ENCODE measurements around the gene TYROBP. TPM values are rescaled to one million over a fixed set of nuclear protein-coding genes. Genes with fewer than 3 reads are reported as not detected.

Gene TYROBP
- polyA plus RNA-seq, 4 donors = 8.4 to 12.6 (median 8.8) TPM

Other genes with a start within 250 kb of the TYROBP start
- 10 to 100 TPM in 3 of 4 donors, 1 to 10 TPM in 1; 1.6 to 48.7 (median 31.6) TPM for gene UPK1A, start 241.8 kb downstream of the TYROBP start, polyA plus RNA-seq (ENCODE audit: insufficient read length in 4 of 4)
- gene ZBTB32, start 203.7 kb downstream of the TYROBP start, polyA plus RNA-seq (ENCODE audit: insufficient read length in 4 of 4) = under 1 TPM in 3 of 4 donors, not detected in 1; 0.37 to 0.51 (median 0.42) TPM
- 10 to 100 TPM; 28.1 to 36.6 (median 31.8) TPM for gene KMT2B, start 190.3 kb downstream of the TYROBP start, polyA plus RNA-seq (ENCODE audit: insufficient read length in 4 of 4)
- 1 to 10 TPM; 2.1 to 4.0 (median 2.9) TPM for gene IGFLR1, start 165.8 kb downstream of the TYROBP start, polyA plus RNA-seq (ENCODE audit: insufficient read length in 4 of 4)
- gene U2AF1L4, start 162.9 kb downstream of the TYROBP start, polyA plus RNA-seq (ENCODE audit: insufficient read length in 4 of 4) = 10 to 100 TPM; 15.6 to 19.8 (median 17.1) TPM
- gene PSENEN, start 162.6 kb downstream of the TYROBP start, polyA plus RNA-seq (ENCODE audit: insufficient read length in 4 of 4) = 10 to 100 TPM; 62.5 to 86.3 (median 68.7) TPM
- 10 to 100 TPM in 1 of 4 donors, 1 to 10 TPM in 3; 8.3 to 11.1 (median 9.4) TPM for gene LIN37, start 159.7 kb downstream of the TYROBP start, polyA plus RNA-seq (ENCODE audit: insufficient read length in 4 of 4)
- gene HSPB6, start 151.3 kb downstream of the TYROBP start, polyA plus RNA-seq (ENCODE audit: insufficient read length in 4 of 4) = 10 to 100 TPM; 26.2 to 30.4 (median 27.8) TPM
- gene PROSER3, start 150.1 kb downstream of the TYROBP start, polyA plus RNA-seq (ENCODE audit: insufficient read length in 4 of 4) = 10 to 100 TPM; 14.8 to 20.4 (median 16.5) TPM
- 10 to 100 TPM; 21.1 to 33.2 (median 23.7) TPM for gene ARHGAP33, start 132.7 kb downstream of the TYROBP start, polyA plus RNA-seq (ENCODE audit: insufficient read length in 4 of 4)
- 10 to 100 TPM; 24.6 to 48.0 (median 32.4) TPM for gene PRODH2, start 95.5 kb downstream of the TYROBP start, polyA plus RNA-seq (ENCODE audit: insufficient read length in 4 of 4)
- 100 to 1,000 TPM; 133 to 187 (median 153) TPM for gene NPHS1, start 55.8 kb downstream of the TYROBP start, polyA plus RNA-seq (ENCODE audit: insufficient read length in 4 of 4)
- 10 to 100 TPM; 10.1 to 14.6 (median 11.2) TPM for gene KIRREL2, start 51.4 kb downstream of the TYROBP start, polyA plus RNA-seq (ENCODE audit: insufficient read length in 4 of 4)
- gene APLP1, start 39.7 kb downstream of the TYROBP start, polyA plus RNA-seq (ENCODE audit: insufficient read length in 4 of 4) = 10 to 100 TPM; 23.6 to 33.2 (median 27.2) TPM
- 1 to 10 TPM; 2.5 to 2.9 (median 2.6) TPM for gene NFKBID, start 7.8 kb downstream of the TYROBP start, polyA plus RNA-seq (ENCODE audit: insufficient read length in 4 of 4)
- 1 to 10 TPM; 2.7 to 3.2 (median 2.9) TPM for gene HCST, start 5.8 kb downstream of the TYROBP start, polyA plus RNA-seq (ENCODE audit: insufficient read length in 4 of 4)
- gene LRFN3, start 28.1 kb upstream of the TYROBP start, polyA plus RNA-seq (ENCODE audit: insufficient read length in 4 of 4) = 10 to 100 TPM; 10.7 to 16.9 (median 11.7) TPM
- gene SDHAF1, start 86.9 kb upstream of the TYROBP start, polyA plus RNA-seq (ENCODE audit: insufficient read length in 4 of 4) = 10 to 100 TPM; 12.7 to 18.6 (median 13.2) TPM
- gene SYNE4, start 100.5 kb upstream of the TYROBP start, polyA plus RNA-seq (ENCODE audit: insufficient read length in 4 of 4) = 10 to 100 TPM; 10.2 to 13.5 (median 11.9) TPM
- gene ALKBH6, start 105.9 kb upstream of the TYROBP start, polyA plus RNA-seq (ENCODE audit: insufficient read length in 4 of 4) = 10 to 100 TPM; 13.8 to 18.5 (median 15.2) TPM
- 10 to 100 TPM; 51.9 to 65.4 (median 58.4) TPM for gene CLIP3, start 124.6 kb upstream of the TYROBP start, polyA plus RNA-seq (ENCODE audit: insufficient read length in 4 of 4)
- 10 to 100 TPM; 11.6 to 17.0 (median 12.3) TPM for gene THAP8, start 146.0 kb upstream of the TYROBP start, polyA plus RNA-seq (ENCODE audit: insufficient read length in 4 of 4)
- 1 to 10 TPM; 3.6 to 5.1 (median 4.6) TPM for gene WDR62, start 146.6 kb upstream of the TYROBP start, polyA plus RNA-seq (ENCODE audit: insufficient read length in 4 of 4)
- gene OVOL3, start 202.8 kb upstream of the TYROBP start, polyA plus RNA-seq (ENCODE audit: insufficient read length in 4 of 4) = under 1 TPM in 1 of 4 donors, not detected in 3; 0.16 TPM
- gene POLR2I, start 206.6 kb upstream of the TYROBP start, polyA plus RNA-seq (ENCODE audit: insufficient read length in 4 of 4) = 10 to 100 TPM; 43.2 to 61.0 (median 48.4) TPM
- gene TBCB, start 207.2 kb upstream of the TYROBP start, polyA plus RNA-seq (ENCODE audit: insufficient read length in 4 of 4) = 100 to 1,000 TPM; 105 to 138 (median 117) TPM
- gene CAPNS1, start 231.8 kb upstream of the TYROBP start, polyA plus RNA-seq (ENCODE audit: insufficient read length in 4 of 4) = 100 to 1,000 TPM; 573 to 633 (median 612) TPM
- gene COX7A1, start 244.2 kb upstream of the TYROBP start, polyA plus RNA-seq (ENCODE audit: insufficient read length in 4 of 4) = 10 to 100 TPM; 25.6 to 30.2 (median 26.9) TPM